ENCODE measurements around the gene SMYD3. TPM values are rescaled to one million over a fixed set of nuclear protein-coding genes. Genes with fewer than 3 reads are reported as not detected.

Gene SMYD3
- total and polyA plus RNA-seq, 2 of the 4 experiments (the other 2 are of a cell fraction) = 26.5 to 37.6 TPM

- H4K91ac ChIP-seq (ENCODE audit: insufficient read depth, low read depth, low read length) = peak overlapping the region; percentile 51; the same call in 1 of the 2 replicates
- peak overlapping the region; percentile 72; the same call in 1 of the 2 replicates for H3K14ac ChIP-seq (replicated peaks; ENCODE audit: low read depth, low read length)
- CTCF ChIA-PET = no interaction called here
- H3K4ac ChIP-seq (ENCODE audit: low read depth, low read length) = peak overlapping the region; percentile 53
- peak overlapping the region; percentile 61; the same call in 1 of the 2 replicates for H2AK5ac ChIP-seq (ENCODE audit: low read depth, low read length)
- intact Hi-C loops (cut with micrococcal nuclease) = loop anchor here (5.0 to 10.0 kb wide), 4 partner anchors 123 to 722 kb away; no protein-coding TSS in a partner anchor
- peaks cover 24% of the 10 kb centered on the region for H3K9me1 ChIP-seq (ENCODE audit: insufficient read depth, low read length)
- no peak for TF ChIP-seq NFE2L2 (IDR thresholded peaks at IDR 0.05; ENCODE audit: low read depth, low read length)
- TF ChIP-seq ELK1 (IDR thresholded peaks at IDR 0.05; ENCODE audit: borderline replicate concordance, low read depth, low read length) = no peak
- H4K8ac ChIP-seq (ENCODE audit: low read depth in 2 of 2, low read length in 2 of 2) = peak overlapping the region in 1 of 2 experiments; percentile 29; a peak in 1 of 4 replicates
- H4K5ac ChIP-seq (ENCODE audit: low read depth, low read length) = peak overlapping the region; percentile 21; the same call in 1 of the 2 replicates
- no peaks in the 10 kb centered on the region for H3K27me3 ChIP-seq (ENCODE audit: control insufficient read depth, insufficient read depth, low read length)
- peak overlapping the region; percentile 67 for H3K18ac ChIP-seq (ENCODE audit: low read depth, low read length)
- POLR2A ChIA-PET (ENCODE audit: unreplicated experiment) = no interaction called here
- no peak overlapping the region for H2AK9ac ChIP-seq (replicated peaks; ENCODE audit: low read depth, low read length, poor library complexity)
- peaks cover 33% of the 10 kb centered on the region for H3K4me1 ChIP-seq (ENCODE audit: control insufficient read depth, insufficient read depth, low read length)
- no peak for DNase-seq
- no peak overlapping the region for H2AFZ ChIP-seq (replicated peaks; ENCODE audit: low read length, poor library complexity)
- H3K9me3 ChIP-seq (ENCODE audit: control insufficient read depth, insufficient read depth, low read length) = no peaks in the 10 kb centered on the region; the same call in 1 of the 2 replicates
- no TSS peak for BruUV-seq (replicated peaks)
- no peak overlapping the region for H3K9ac ChIP-seq (ENCODE audit: low read depth, low read length)
- H3K23ac ChIP-seq (ENCODE audit: low read depth, low read length) = no peak overlapping the region; the same call in 1 of the 2 replicates
- H3K79me1 ChIP-seq (ENCODE audit: low read depth in 1 of 2, low read length in 2 of 2) = no peaks in the 10 kb centered on the region; a peak in 1 of 4 replicates
- H2BK5ac ChIP-seq (ENCODE audit: low read depth, low read length, poor library complexity, severe bottlenecking) = peak overlapping the region; percentile 2
- no peak overlapping the region for H3K4me3 ChIP-seq (ENCODE audit: insufficient read depth, low read depth, low read length)
- peak overlapping the region; percentile 98 for H2BK120ac ChIP-seq (ENCODE audit: low read depth, low read length)
- dilution Hi-C loops (cut with HindIII; ENCODE audit: low sequenced_read_pairs, unreplicated experiment) = no loop called here
- no peak overlapping the region for H3K27ac ChIP-seq (ENCODE audit: insufficient read depth, low read length)
- H3K56ac ChIP-seq (ENCODE audit: extremely low read depth, insufficient read depth, low read length) = no peak overlapping the region
- H3K4me2 ChIP-seq (ENCODE audit: low read depth, low read length) = no peak overlapping the region
- 98% methylated on average over 6 of the region's 10 CpGs; no CpG with 5 or more reads in 1 of the 2 experiments for WGBS, 2 experiments (ENCODE audit: extremely low coverage in 2 of 2, insufficient read length in 1 of 2)
- in situ Hi-C loops (cut with MboI; ENCODE audit: low sequenced_read_pairs) = no loop called here
- peak overlapping the region; percentile 36 for H2BK20ac ChIP-seq (ENCODE audit: low read depth, low read length)
- H4K20me1 ChIP-seq (ENCODE audit: insufficient read depth, low read length) = no peaks in the 10 kb centered on the region
- ATAC-seq (ENCODE audit: low read depth) = no peak
- no peaks in the 10 kb centered on the region for H3K36me3 ChIP-seq (ENCODE audit: control insufficient read depth, insufficient read depth, low read length)
- peak overlapping the region; percentile 91 for H2BK15ac ChIP-seq (ENCODE audit: low read depth, low read length)
These were observed 628.0 kb downstream of the SMYD3 start for GRCh38 chr1:245879091-245879490.
